Gastrocnemius medialis (tissue), 4 donors: ENCODE measurements around the gene MYO9A.

Experiments
- POLR2A ChIP-seq, 2 donors: fragments of 450-650 bp; IDR thresholded peaks; one replicate each; pipeline ENCODE4 v1.6.1; 2017; ENCODE audit warnings: antibody characterized with exemption in 2 of 2, mild to moderate bottlenecking in 2 of 2, moderate library complexity in 2 of 2
- TF ChIP-seq, protein P1 (sequence below), 5 experiments: fragments of 450-650 bp in 3 of 5; fragments of 200-600 bp in 2 of 5; sonication (generic) in 2 of 5; IDR thresholded peaks in 4 of 5; conservative IDR thresholded peaks in 1 of 5; 1 replicate in 4 of 5; 2 replicates in 1 of 5; pipeline ENCODE4 v1.5.1; 2016 to 2019; ENCODE audit warnings: antibody characterized with exemption in 5 of 5, mild to moderate bottlenecking in 3 of 5, moderate library complexity in 3 of 5

DNA sequence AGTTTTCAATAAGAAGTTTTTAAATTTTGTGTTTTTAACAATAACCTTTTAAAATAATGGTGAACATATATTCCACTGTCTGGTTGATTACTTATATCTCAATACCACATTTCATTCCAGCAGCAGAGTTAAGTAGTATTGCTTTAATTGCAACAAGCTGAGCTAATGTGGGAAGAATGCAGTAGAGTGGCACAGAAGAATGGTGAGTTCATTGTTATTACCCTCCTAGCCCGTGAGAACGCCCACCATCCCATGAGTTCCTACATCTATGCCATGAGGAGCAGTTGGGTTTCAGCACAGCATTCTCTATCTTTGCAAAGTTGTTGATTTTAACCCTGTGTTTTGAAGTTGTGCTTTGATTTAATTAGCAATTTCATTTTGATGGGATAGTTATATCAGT is 325.4 kb downstream of the MYO9A start:
- TF ChIP-seq, protein P1, sequence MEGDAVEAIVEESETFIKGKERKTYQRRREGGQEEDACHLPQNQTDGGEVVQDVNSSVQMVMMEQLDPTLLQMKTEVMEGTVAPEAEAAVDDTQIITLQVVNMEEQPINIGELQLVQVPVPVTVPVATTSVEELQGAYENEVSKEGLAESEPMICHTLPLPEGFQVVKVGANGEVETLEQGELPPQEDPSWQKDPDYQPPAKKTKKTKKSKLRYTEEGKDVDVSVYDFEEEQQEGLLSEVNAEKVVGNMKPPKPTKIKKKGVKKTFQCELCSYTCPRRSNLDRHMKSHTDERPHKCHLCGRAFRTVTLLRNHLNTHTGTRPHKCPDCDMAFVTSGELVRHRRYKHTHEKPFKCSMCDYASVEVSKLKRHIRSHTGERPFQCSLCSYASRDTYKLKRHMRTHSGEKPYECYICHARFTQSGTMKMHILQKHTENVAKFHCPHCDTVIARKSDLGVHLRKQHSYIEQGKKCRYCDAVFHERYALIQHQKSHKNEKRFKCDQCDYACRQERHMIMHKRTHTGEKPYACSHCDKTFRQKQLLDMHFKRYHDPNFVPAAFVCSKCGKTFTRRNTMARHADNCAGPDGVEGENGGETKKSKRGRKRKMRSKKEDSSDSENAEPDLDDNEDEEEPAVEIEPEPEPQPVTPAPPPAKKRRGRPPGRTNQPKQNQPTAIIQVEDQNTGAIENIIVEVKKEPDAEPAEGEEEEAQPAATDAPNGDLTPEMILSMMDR (IDR thresholded peaks at IDR 0.05 in 4 of 5, conservative IDR thresholded peaks at IDR 0.05 in 1 of 5) = no peak
- TF ChIP-seq POLR2A (IDR thresholded peaks at IDR 0.05) = no peak
